WERI-Rb-1 (cell line): ENCODE results near the gene DPF3.

ENCODE experiments used
- DNase-seq: peaks from one replicate; pipeline ENCODE4 v3.0.0-alpha.2; 2020
- H3K27ac ChIP-seq: fragments of 250-450 bp; sonication (Bioruptor Pico); 2 replicates; pipeline ENCODE4 v1.5.1; 2020; ENCODE audit warnings: mild to moderate bottlenecking, moderate library complexity
- H3K27me3 ChIP-seq: fragments of 250-450 bp; sonication (Bioruptor Pico); 2 replicates; pipeline ENCODE4 v1.5.1; 2021; ENCODE audit warnings: mild to moderate bottlenecking, low read depth, moderate library complexity; ENCODE audit not compliant: insufficient read depth, severe bottlenecking
- H3K36me3 ChIP-seq: fragments of 250-450 bp; sonication (Bioruptor Pico); 2 replicates; pipeline ENCODE4 v1.5.1; 2020; ENCODE audit warnings: mild to moderate bottlenecking, moderate library complexity
- H3K4me3 ChIP-seq: 2 replicates; pipeline ENCODE4 v1.5.1; 2011; ENCODE audit warnings: low read depth, mild to moderate bottlenecking, control low read depth, low read length
- H3K9me3 ChIP-seq: fragments of 250-450 bp; sonication (Bioruptor Pico); 2 replicates; pipeline ENCODE4 v1.5.1; 2021; ENCODE audit warnings: mild to moderate bottlenecking, moderate library complexity; ENCODE audit not compliant: severe bottlenecking
- TF ChIP-seq, protein P1 (sequence below): IDR thresholded peaks from 2 replicates; pipeline ENCODE4 v1.5.1; 2011; ENCODE audit warnings: low read depth, mild to moderate bottlenecking, control low read depth, inconsistent platforms, low read length

Gene DPF3

DNA sequence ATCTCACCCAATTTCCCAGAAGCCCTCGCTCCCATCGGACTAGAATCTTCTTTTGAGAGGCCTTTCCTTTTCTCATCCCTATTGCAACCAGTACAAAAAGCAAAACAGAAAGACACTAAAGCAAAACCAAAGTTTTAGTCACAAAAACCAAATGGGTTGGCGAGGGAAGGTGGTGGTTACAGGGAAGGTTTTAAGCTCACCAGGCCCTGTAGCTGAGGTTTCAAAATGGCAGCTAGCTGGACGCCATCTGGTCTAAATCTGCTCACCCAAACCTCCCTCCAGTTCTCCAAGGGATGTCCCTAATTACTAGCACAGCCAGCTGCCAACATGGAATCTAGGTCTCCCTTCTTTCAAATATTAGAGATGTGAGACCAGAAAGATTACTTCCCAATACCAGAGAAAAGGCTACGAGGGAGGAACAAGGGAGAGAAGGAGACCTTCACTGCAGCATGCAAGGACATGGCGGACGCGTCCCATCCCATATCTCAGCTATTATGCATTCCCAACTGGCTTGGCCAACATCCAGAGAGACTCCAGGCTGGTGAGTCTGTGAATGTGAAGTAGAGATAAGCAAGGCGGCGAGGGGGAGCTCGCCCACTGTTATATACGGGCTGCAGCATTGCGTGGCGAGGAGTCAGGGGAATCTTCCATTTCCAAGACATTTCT is 70.8 kb downstream of the DPF3 start:
- TF ChIP-seq, protein P1, sequence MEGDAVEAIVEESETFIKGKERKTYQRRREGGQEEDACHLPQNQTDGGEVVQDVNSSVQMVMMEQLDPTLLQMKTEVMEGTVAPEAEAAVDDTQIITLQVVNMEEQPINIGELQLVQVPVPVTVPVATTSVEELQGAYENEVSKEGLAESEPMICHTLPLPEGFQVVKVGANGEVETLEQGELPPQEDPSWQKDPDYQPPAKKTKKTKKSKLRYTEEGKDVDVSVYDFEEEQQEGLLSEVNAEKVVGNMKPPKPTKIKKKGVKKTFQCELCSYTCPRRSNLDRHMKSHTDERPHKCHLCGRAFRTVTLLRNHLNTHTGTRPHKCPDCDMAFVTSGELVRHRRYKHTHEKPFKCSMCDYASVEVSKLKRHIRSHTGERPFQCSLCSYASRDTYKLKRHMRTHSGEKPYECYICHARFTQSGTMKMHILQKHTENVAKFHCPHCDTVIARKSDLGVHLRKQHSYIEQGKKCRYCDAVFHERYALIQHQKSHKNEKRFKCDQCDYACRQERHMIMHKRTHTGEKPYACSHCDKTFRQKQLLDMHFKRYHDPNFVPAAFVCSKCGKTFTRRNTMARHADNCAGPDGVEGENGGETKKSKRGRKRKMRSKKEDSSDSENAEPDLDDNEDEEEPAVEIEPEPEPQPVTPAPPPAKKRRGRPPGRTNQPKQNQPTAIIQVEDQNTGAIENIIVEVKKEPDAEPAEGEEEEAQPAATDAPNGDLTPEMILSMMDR, result no peak
- Histone ChIP-seq H3K27ac (no peak overlapping the region), H3K27me3 (no peaks in the 10 kb centered on the region), H3K36me3 (no peaks in the 10 kb centered on the region), H3K9me3 (peaks cover 2% of the 10 kb centered on the region), H3K4me3 (no peak overlapping the region)
- no peak for DNase-seq

DNA sequence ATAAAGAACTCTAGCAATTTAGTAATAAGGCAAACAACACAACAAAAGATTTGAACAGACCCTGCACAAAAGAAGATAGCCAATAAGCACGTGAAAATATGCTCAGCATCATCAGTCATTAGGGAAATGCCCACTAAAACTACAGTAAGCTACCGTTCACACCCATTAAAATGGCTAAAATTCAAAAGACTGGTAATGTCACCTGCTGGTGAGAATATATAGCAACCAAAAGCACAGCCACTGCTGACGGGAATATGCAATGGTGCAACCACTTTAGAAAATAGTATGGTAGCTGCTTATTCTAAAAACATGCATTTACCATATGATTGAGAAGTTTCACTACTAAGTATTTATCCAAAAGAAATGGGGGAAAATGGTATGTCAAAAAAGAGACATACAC is 74.9 kb downstream of the DPF3 start:
- TF ChIP-seq, protein P1, result no peak
- no peak overlapping the region for H3K4me3 ChIP-seq
- peaks cover 2% of the 10 kb centered on the region for H3K9me3 ChIP-seq
- no peak for DNase-seq
- H3K27ac ChIP-seq, result no peak overlapping the region
- H3K27me3 ChIP-seq, result no peaks in the 10 kb centered on the region
- no peaks in the 10 kb centered on the region for H3K36me3 ChIP-seq

- Histone ChIP-seq H3K4me3 (no peak overlapping the region), H3K27me3 (no peaks in the 10 kb centered on the region), H3K36me3 (no peaks in the 10 kb centered on the region), H3K9me3 (peaks cover 2% of the 10 kb centered on the region), H3K27ac (no peak overlapping the region)
- DNase-seq, result no peak
- TF ChIP-seq, protein P1, result no peak
These were observed 77.6 kb downstream of the DPF3 start for GRCh38 chr14:72816287-72816686.

DNA sequence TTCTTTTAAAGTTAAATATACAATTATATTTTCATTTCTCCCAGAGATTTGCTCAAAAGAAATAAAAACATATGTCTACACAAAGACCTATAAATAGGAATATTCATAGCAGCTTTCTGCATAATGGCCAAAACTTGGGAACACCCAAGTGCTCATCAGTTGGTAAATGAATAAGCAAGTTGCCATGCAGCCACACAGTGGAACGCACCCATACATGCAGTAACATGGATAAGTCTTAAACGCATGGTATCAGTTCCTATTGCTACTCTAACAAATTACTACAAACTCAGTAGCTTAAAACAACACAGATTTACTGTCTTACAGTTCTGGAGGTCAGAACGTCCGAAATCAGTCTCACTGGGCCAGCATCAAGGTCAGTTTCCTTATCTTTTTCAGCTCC is 78.5 kb downstream of the DPF3 start:
- no peak for DNase-seq
- Histone ChIP-seq H3K9me3 (peaks cover 2% of the 10 kb centered on the region), H3K27me3 (no peaks in the 10 kb centered on the region), H3K4me3 (no peak overlapping the region), H3K27ac (no peak overlapping the region), H3K36me3 (no peaks in the 10 kb centered on the region)
- TF ChIP-seq, protein P1, result no peak

GRCh38 chr14:72812292-72812851 is 81.5 kb downstream of the DPF3 start:
- H3K4me3 ChIP-seq, result no peak overlapping the region
- H3K27me3 ChIP-seq, result no peaks in the 10 kb centered on the region
- no peaks in the 10 kb centered on the region for H3K9me3 ChIP-seq
- H3K27ac ChIP-seq, result no peak overlapping the region
- TF ChIP-seq, protein P1, result no peak
- no peak for DNase-seq
- H3K36me3 ChIP-seq, result no peaks in the 10 kb centered on the region

DNA sequence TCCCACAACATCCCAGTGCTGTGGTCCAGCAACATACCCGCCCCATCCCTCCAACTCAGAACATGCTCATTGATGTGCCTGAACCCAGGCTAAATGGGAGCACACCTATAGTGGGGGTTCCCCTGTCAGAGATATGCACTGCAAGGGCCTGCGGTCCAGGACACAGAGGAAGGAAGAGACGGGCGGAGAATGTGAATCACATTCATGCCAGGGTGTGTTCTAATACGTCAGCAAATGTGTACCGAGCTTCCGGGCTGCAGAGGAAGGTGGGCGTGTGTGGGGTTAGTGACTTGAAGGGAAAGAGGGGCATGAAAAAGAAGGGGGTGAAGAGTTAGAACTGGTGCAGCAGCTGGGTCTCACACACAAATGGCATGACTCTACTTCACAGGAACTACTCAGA is 83.7 kb downstream of the DPF3 start:
- Histone ChIP-seq H3K9me3 (no peaks in the 10 kb centered on the region), H3K27ac (no peak overlapping the region), H3K36me3 (no peaks in the 10 kb centered on the region), H3K27me3 (no peaks in the 10 kb centered on the region), H3K4me3 (no peak overlapping the region)
- TF ChIP-seq, protein P1, result no peak
- no peak for DNase-seq
